ENCODE data around the gene SLC48A1.

Gene SLC48A1

DNA sequence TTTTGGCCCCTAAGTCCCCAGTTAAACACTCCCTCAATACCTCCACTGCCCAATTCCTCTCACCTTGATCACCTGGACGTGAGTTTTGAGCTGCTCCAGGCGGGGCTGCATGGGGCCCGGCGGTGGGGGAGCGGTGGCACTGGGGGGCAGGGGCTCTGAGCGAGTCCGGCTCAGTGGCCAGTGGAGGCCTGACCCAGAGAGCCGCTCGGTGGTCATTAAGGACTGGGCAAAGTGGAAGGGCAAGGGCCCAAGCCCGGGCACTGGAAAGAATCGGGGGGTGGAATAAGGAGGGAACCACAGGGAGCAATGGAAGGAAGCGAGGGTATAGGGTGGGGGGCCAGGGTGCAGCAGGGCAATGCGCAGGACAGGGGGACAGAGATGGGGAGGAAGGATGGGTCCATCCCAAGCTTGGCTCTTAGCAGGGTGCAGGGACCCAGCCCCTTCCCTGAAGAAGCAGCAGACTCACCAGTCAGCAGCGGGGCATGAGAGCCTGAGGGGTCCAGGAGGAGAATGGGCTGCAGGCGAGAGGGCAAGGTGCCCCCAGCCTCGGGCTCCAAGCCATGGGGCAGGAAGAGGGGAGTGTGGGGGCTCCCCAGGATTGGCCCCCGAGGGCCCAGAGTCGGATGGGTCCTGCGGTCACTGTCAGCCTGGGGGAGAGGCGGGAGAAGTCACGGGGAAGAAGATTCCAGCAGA is 22.2 kb downstream of the SLC48A1 start:
- no peak for DNase-seq (ENCODE audit: low read depth)
- no peak overlapping the region for H3K4me3 ChIP-seq (ENCODE audit: control insufficient read depth, low read depth, low read length)
- TF ChIP-seq, protein P1, sequence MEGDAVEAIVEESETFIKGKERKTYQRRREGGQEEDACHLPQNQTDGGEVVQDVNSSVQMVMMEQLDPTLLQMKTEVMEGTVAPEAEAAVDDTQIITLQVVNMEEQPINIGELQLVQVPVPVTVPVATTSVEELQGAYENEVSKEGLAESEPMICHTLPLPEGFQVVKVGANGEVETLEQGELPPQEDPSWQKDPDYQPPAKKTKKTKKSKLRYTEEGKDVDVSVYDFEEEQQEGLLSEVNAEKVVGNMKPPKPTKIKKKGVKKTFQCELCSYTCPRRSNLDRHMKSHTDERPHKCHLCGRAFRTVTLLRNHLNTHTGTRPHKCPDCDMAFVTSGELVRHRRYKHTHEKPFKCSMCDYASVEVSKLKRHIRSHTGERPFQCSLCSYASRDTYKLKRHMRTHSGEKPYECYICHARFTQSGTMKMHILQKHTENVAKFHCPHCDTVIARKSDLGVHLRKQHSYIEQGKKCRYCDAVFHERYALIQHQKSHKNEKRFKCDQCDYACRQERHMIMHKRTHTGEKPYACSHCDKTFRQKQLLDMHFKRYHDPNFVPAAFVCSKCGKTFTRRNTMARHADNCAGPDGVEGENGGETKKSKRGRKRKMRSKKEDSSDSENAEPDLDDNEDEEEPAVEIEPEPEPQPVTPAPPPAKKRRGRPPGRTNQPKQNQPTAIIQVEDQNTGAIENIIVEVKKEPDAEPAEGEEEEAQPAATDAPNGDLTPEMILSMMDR (conservative IDR thresholded peaks at IDR 0.05; ENCODE audit: control insufficient read depth, insufficient read depth, low read depth, low read length), result no peak

DNA sequence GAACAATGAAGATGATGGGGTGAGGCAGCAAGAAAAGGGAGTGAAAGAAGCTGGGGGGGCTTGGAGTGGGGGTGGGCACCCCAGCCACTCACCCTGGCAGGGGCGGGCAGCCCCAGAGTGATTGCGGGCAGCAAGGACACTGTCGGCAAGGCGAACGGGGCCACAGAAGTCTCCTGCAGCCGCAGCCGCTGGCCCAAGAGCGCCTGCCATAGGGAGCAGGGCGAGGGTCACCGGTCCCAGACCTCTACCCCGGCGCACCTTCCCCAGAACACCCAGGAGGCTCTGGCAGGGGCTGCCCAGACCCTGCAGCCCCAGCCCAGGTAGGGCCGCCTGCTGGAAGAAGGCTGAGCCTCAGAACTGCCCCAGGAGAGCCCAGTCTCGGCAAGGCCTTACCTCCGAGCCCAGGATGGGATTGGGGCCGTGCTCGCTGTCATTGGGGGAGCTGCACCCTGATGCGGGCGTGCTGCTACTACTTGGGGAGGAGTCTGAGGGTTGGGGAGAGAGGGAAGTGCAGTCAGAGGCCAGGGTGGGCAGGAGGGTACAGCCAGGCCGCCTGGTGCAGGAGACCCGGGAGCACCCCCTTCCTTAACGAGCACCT is 22.9 kb downstream of the SLC48A1 start:
- TF ChIP-seq, protein P1 (conservative IDR thresholded peaks at IDR 0.05; ENCODE audit: control insufficient read depth, insufficient read depth, low read depth, low read length), result no peak
- H3K4me3 ChIP-seq (ENCODE audit: control insufficient read depth, low read depth, low read length), result no peak overlapping the region
- DNase-seq (ENCODE audit: low read depth), result no peak

DNA sequence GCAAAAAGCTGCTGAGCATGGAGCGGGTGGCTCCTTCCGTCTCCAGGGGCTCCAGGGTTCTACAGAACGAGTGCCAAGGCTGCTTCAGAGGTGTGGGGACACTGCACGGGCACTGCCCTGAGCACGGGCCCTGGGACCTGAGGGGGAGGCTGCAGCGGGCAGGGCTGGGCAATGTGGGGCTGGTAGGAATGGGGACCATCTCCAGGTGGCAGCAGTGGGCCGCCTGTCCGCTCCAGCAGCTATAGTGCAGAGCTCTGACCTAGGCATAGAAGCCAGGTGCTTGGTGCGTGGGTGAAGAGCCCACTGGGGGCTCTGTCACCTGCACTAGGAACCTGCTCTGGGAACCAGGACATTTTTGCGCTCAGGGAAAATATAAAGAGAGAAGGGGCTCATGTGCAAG is 24.4 kb downstream of the SLC48A1 start:
- no peak for DNase-seq (ENCODE audit: low read depth)
- TF ChIP-seq, protein P1 (conservative IDR thresholded peaks at IDR 0.05; ENCODE audit: control insufficient read depth, insufficient read depth, low read depth, low read length), result peak; percentile 20
- H3K4me3 ChIP-seq (ENCODE audit: control insufficient read depth, low read depth, low read length), result no peak overlapping the region

DNA sequence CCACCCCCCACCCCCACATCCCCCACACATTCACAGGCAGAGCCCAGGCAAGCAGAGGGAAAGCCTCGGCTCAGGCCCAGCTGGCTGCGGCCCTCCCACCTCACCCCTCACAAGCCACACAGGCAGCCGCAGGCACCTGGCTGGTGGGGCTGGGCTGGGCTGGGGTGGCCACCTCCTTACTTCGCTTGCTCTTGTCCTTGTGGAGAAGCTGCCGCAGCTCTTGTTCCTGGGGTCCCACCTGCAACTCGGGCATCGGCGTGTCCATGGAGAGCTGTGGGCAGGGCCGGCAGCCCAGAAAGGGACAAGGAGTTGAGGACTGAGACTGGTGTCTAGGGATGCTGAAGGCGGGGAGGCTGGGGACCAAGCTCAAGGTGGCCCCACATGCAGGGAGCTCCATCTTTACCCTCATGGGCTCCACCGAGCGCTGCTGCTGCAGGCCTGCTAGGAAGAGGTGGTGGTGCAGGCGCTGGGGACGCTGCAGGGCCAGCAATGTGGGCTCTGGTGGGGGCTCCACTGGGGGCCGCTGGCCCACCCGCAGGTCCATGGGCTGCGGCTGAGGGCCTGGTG is 25.4 kb downstream of the SLC48A1 start:
- no peak overlapping the region for H3K4me3 ChIP-seq (ENCODE audit: control insufficient read depth, low read depth, low read length)
- no peak for DNase-seq (ENCODE audit: low read depth)
- TF ChIP-seq, protein P1 (conservative IDR thresholded peaks at IDR 0.05; ENCODE audit: control insufficient read depth, insufficient read depth, low read depth, low read length), result no peak

DNA sequence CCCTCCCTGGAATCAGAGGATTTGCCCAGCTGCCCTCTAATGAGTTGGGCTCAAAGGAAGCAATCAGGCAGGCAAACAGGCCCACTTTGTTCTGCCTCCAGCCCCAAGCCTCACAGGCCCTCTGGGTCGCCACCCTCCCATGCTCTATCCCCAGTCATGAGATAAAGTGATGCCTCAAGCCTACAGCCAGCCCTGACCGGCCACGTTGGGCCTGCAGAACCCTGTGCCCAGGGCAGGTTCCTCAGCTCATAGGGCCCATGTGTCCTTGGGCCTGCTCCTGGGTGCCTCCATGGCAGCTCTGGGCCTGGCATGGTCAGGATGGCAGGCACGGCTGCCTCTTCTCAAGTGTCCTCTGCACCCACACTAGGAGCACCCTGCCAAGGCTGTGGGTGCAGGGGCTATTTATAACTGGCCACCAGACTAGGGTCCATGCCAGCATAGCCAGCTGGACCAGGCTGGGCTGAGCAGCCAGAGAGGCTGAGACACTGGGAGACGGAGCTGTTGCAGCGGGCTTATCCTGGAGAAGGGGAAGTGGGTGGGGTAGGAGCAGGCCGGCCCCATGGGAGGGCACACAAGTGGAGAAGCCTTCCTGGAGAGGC is 26.4 kb downstream of the SLC48A1 start:
- no peak overlapping the region for H3K4me3 ChIP-seq (ENCODE audit: control insufficient read depth, low read depth, low read length)
- TF ChIP-seq, protein P1 (conservative IDR thresholded peaks at IDR 0.05; ENCODE audit: control insufficient read depth, insufficient read depth, low read depth, low read length), result no peak
- no peak for DNase-seq (ENCODE audit: low read depth)

DNA sequence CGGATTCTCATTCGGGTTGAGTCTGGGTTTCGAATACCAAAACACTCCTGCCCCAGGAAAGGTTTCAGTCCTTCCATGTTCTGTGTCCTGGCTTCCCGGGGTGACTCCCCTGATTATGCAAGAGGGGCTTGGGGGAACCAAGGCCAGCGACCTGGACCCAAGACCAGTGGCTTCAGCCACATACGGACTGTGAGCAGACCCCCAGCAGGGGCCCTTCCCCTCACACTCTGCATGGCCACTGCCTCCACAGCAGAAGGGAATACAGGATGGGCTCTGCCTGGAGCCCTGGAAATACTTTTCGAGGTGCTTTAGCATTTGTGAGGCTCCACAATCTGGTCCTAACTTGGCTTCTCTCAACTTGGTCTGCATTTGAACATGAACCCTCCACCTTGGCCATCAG is 27.5 kb downstream of the SLC48A1 start:
- no peak for DNase-seq (ENCODE audit: low read depth)
- TF ChIP-seq, protein P1 (conservative IDR thresholded peaks at IDR 0.05; ENCODE audit: control insufficient read depth, insufficient read depth, low read depth, low read length), result no peak
- H3K4me3 ChIP-seq (ENCODE audit: control insufficient read depth, low read depth, low read length), result no peak overlapping the region

All from fibroblast of mammary gland (primary cell).